Endodermal cell (in vitro differentiated cells): ENCODE measurements around the gene CD8A. TPM values are rescaled to one million over a fixed set of nuclear protein-coding genes. Genes with fewer than 3 reads are reported as not detected.

Experiments
- DNase-seq: peaks from one replicate; pipeline ENCODE4 v3.0.0-alpha.2; 2017
- H3K27ac ChIP-seq: 2 replicates; pipeline ENCODE4 v1.5.1; 2013; ENCODE audit warnings: mild to moderate bottlenecking, low read depth, low read length, moderate library complexity
- H3K27me3 ChIP-seq: 2 replicates; pipeline ENCODE4 v1.6.1; 2013; ENCODE audit warnings: mild to moderate bottlenecking, low read length, moderate library complexity; ENCODE audit not compliant: insufficient read depth, control insufficient read depth, poor library complexity, severe bottlenecking
- H3K36me3 ChIP-seq: 2 replicates; pipeline ENCODE4 v1.7.0; 2013; ENCODE audit warnings: mild to moderate bottlenecking, low read length, moderate library complexity; ENCODE audit not compliant: control insufficient read depth, insufficient read depth
- H3K4me1 ChIP-seq: one replicate; pipeline ENCODE4 v1.7.0; 2013; ENCODE audit warnings: low read length; ENCODE audit not compliant: control insufficient read depth, insufficient read depth
- H3K4me3 ChIP-seq: 2 replicates; pipeline ENCODE4 v1.5.1; 2013; ENCODE audit warnings: mild to moderate bottlenecking, low read length, moderate library complexity
- H3K9ac ChIP-seq: 2 replicates; pipeline ENCODE4 v1.6.1; 2013; ENCODE audit warnings: mild to moderate bottlenecking, low read length, moderate library complexity; ENCODE audit not compliant: poor library complexity, severe bottlenecking; ENCODE audit errors: extremely low read depth
- H3K9me3 ChIP-seq: 2 replicates; pipeline ENCODE4 v1.6.1; 2013; ENCODE audit warnings: mild to moderate bottlenecking, low read length, moderate library complexity; ENCODE audit not compliant: control insufficient read depth
- H3K27ac Mint-ChIP-seq: 2 replicates; pipeline ENCODE4 v1.8.0; 2020; ENCODE audit warnings: mixed read lengths
- H3K27me3 Mint-ChIP-seq: 2 replicates; pipeline ENCODE4 v1.8.0; 2021; ENCODE audit warnings: mild to moderate bottlenecking, mixed read lengths; ENCODE audit not compliant: insufficient read depth
- H3K36me3 Mint-ChIP-seq: 2 replicates; pipeline ENCODE4 v1.8.0; 2020; ENCODE audit warnings: low read depth, mixed read lengths
- H3K4me1 Mint-ChIP-seq: 2 replicates; pipeline ENCODE4 v1.8.0; 2020; ENCODE audit warnings: mixed read lengths
- H3K4me3 Mint-ChIP-seq: 2 replicates; pipeline ENCODE4 v1.8.0; 2020; ENCODE audit warnings: mild to moderate bottlenecking, moderate library complexity, mixed read lengths
- H3K9me3 Mint-ChIP-seq: 2 replicates; pipeline ENCODE4 v1.8.0; 2020; ENCODE audit warnings: mild to moderate bottlenecking, mixed read lengths
- CTCF ChIP-seq: fragments of 200-600 bp; sonication (generic); conservative IDR thresholded peaks from 2 replicates; pipeline ENCODE4 v1.5.0; 2021; ENCODE audit warnings: antibody characterized with exemption, mild to moderate bottlenecking
- WGBS, 2 experiments: methylation state at CpG; one replicate each; pipeline versions ENCODE4 v1.1.5 to v1.1.7; 2013; ENCODE audit warnings: missing lambda C conversion rate in 2 of 2, mixed read lengths in 1 of 2; ENCODE audit not compliant: insufficient coverage in 1 of 2, insufficient read length in 1 of 2; 5-methylcytosine and 5-hydroxymethylcytosine counted together
- total RNA-seq, 2 donors: library from RNA; stranded (reverse); fragmentation: NEBNext Ultra II Directional in 1 of 2; extraction: Animal tissue kit (Norgen Biotek cat#: 25700) in 1 of 2; gene quantifications; 2 replicates in 1 of 2; 3 replicates in 1 of 2; pipeline ENCODE4 v1.2.1, GENCODE V29; 2021

CD8A gene
- total RNA-seq, 2 donors from 2014 or later, result 0.18 TPM; not detected in 1

- TF ChIP-seq CTCF, result no peak
- H3K4me1 Mint-ChIP-seq, result no peaks in the 10 kb centered on the region
- Histone ChIP-seq H3K27me3 (peaks cover 40% of the 10 kb centered on the region), H3K9me3 (no peaks in the 10 kb centered on the region), H3K4me3 (no peak overlapping the region), H3K36me3 (no peaks in the 10 kb centered on the region), H3K9ac (no peak overlapping the region), H3K27ac (no peak overlapping the region), H3K4me1 (no peaks in the 10 kb centered on the region)
- peaks cover 3% of the 10 kb centered on the region for H3K9me3 Mint-ChIP-seq
- H3K27me3 Mint-ChIP-seq, result peaks cover 41% of the 10 kb centered on the region
- 95% methylated on average over 9 of the region's 9 CpGs; no CpG with 5 or more reads in 1 of the 2 experiments for WGBS, 2 experiments
- H3K4me3 Mint-ChIP-seq, result no peak overlapping the region
- H3K36me3 Mint-ChIP-seq, result no peaks in the 10 kb centered on the region
- no peak overlapping the region for H3K27ac Mint-ChIP-seq
- DNase-seq, result no peak
These were observed 5.3 kb downstream of the CD8A start for GRCh38 chr2:86785456-86785855.

- Histone ChIP-seq H3K36me3 (no peaks in the 10 kb centered on the region), H3K4me3 (no peak overlapping the region), H3K27me3 (peaks cover 23% of the 10 kb centered on the region), H3K9ac (no peak overlapping the region), H3K27ac (no peak overlapping the region), H3K4me1 (no peaks in the 10 kb centered on the region), H3K9me3 (no peaks in the 10 kb centered on the region)
- H3K4me1 Mint-ChIP-seq, result no peaks in the 10 kb centered on the region
- peaks cover 24% of the 10 kb centered on the region for H3K27me3 Mint-ChIP-seq
- no peak for DNase-seq
- 95 to 100% methylated on average over 2 to 8 of the region's 8 CpGs for WGBS, 2 experiments
- no peak overlapping the region for H3K27ac Mint-ChIP-seq
- no peak overlapping the region for H3K4me3 Mint-ChIP-seq
- no peak for TF ChIP-seq CTCF
- no peaks in the 10 kb centered on the region for H3K9me3 Mint-ChIP-seq
- no peaks in the 10 kb centered on the region for H3K36me3 Mint-ChIP-seq
These were observed 6.9 kb downstream of the CD8A start for GRCh38 chr2:86783615-86784339.

GRCh38 chr2:86782748-86783147, 8.0 kb downstream of the CD8A start:
- Histone ChIP-seq H3K27ac (no peak overlapping the region), H3K4me1 (no peaks in the 10 kb centered on the region), H3K4me3 (no peak overlapping the region), H3K36me3 (no peaks in the 10 kb centered on the region), H3K9me3 (no peaks in the 10 kb centered on the region), H3K27me3 (peaks cover 13% of the 10 kb centered on the region), H3K9ac (no peak overlapping the region)
- no peaks in the 10 kb centered on the region for H3K4me1 Mint-ChIP-seq
- H3K4me3 Mint-ChIP-seq, result no peak overlapping the region
- WGBS, 2 experiments, result 90 to 92% methylated on average over 5 to 7 of the region's 7 CpGs
- no peak overlapping the region for H3K27ac Mint-ChIP-seq
- H3K27me3 Mint-ChIP-seq, result peaks cover 13% of the 10 kb centered on the region
- H3K36me3 Mint-ChIP-seq, result no peaks in the 10 kb centered on the region
- no peak for TF ChIP-seq CTCF
- no peak for DNase-seq
- no peaks in the 10 kb centered on the region for H3K9me3 Mint-ChIP-seq
